ENCODE data around the gene OSM.
"Not testable (repeated sequence)": the region's sequence is repeated elsewhere in the genome, so short reads cannot be mapped to it uniquely, and the experiment has no call there.

Gene OSM

GRCh38 chr22:30244066-30244465, 22.6 kb downstream of the OSM start:
- DNase-seq (ENCODE audit: low read depth), result no peak

DNA sequence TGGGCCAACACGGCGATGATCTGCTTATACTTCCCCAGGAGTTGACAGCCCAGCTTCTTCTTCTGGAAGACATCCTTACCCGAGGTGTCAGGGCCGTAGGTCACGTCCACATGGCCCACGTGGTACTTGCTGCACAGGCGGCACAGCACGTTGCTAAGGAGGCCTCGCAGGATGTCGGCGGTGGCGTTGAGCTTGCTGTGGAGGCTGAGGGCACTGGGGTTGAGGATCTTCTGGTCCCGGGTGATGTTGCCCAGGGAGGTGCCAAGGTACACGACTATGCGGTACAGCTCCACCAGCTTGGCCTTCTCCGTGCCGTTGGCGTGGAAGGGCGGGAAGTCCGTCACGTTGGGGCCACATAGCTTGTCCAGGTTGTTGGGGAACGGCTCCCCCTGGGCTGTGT, 23.0 kb downstream of the OSM start:
- no peak for DNase-seq (ENCODE audit: low read depth)

- no peak for DNase-seq (ENCODE audit: low read depth)
Observed at GRCh38 chr22:30241576-30242371, 24.9 kb downstream of the OSM start.

- DNase-seq (ENCODE audit: low read depth), result no peak
Observed at GRCh38 chr22:30240541-30241417, 25.9 kb downstream of the OSM start.

GRCh38 chr22:30239488-30240405, 26.9 kb downstream of the OSM start:
- DNase-seq (ENCODE audit: low read depth), result no peak

GRCh38 chr22:30238661-30239487, 27.8 kb downstream of the OSM start:
- no peak for DNase-seq (ENCODE audit: low read depth)

GRCh38 chr22:30238136-30238535, 28.5 kb downstream of the OSM start:
- DNase-seq (ENCODE audit: low read depth), result no peak

DNA sequence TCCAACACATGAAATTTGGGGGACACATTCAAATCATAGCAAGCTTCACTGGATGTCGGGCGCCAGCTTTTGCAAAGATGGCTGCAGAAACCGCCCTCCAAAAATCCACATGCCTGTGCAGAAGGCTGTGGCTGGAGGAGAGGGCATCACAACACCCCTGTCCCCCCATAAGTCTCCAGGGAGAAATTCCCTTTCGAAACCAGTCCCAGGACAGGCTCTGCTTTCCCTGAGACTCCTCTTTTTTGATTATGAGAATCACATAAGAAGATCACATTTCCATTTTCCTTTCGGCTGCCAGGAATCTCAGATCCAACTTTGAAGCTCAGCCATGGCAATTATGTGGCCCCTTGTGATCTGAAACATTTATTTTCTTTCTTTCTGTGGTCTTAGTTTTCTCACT, 29.8 kb downstream of the OSM start:
- DNase-seq (ENCODE audit: low read depth), result no peak

- DNase-seq (ENCODE audit: low read depth), result no peak
Observed at GRCh38 chr22:30235687-30236170, 30.9 kb downstream of the OSM start.

- no peak for DNase-seq (ENCODE audit: low read depth)
Observed at GRCh38 chr22:30234786-30235470, 31.7 kb downstream of the OSM start.

GRCh38 chr22:30234325-30234724, 32.3 kb downstream of the OSM start:
- DNase-seq (ENCODE audit: low read depth), result not testable (repeated sequence)

GRCh38 chr22:30233582-30233981, 33.1 kb downstream of the OSM start:
- no peak for DNase-seq (ENCODE audit: low read depth)

DNA sequence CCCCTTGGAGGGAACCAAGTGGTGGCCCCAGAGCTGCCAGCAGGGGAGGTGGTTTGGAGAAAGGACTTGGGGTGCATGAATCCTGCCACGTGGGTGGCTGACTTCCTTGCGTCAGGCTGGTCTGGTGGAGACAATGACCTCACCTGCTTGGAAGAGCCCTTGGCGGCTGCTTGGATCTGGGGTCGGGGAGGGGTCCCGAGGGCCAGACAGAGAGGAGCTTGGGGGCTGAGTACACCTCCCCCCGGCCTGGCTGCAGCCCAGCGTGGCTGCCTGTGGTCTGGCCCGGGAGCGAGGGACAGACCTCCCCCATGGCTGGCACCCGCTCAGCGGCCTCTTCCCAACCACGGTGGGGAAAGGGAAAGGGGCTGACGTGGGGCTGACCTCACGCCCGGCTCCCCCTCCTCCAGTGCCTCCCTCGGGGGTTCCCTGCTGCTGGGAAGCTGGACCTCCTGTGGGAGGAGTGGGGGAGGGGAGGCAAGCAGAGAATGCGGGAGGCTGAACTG, 33.9 kb downstream of the OSM start:
- no peak for DNase-seq (ENCODE audit: low read depth)

DNA sequence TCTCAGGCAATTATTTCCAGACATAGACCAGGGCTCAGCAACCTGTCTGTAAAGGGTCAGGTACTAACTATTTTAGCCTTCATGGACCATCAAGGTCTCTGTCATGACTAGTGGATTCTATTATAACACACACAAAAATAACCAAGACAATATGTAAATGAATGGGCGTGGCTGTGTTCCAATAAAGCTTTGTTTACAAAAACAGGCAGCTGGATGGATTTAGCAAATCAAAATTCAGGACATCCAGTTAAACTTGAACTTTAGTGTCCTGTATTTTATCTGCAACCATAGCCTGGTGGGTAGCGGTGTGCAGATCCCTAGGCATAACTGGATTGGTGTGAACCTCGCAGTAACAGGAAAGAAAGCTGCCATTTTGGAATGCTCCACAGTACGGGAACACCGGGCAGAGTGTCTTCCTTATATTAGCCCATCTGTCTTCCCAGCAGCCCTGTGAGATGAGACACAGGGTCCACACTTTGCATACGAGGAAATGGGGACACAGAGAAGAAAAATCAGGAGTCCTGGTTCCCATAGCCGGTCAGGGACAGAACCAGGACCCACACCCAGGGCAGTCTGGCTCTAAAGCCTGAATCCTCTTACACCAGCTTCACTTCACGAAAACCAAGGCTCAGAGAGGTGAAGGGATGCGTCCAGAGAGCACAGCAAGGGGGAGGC, 35.7 kb downstream of the OSM start:
- DNase-seq (ENCODE audit: low read depth), result no peak

GRCh38 chr22:30230330-30230729, 36.3 kb downstream of the OSM start:
- DNase-seq (ENCODE audit: low read depth), result no peak

- no peak for DNase-seq (ENCODE audit: low read depth)
Observed at GRCh38 chr22:30228509-30229359, 37.9 kb downstream of the OSM start.

- no peak for DNase-seq (ENCODE audit: low read depth)
Observed at GRCh38 chr22:30227438-30228228, 39.0 kb downstream of the OSM start.
